HG02763 (cell line): ENCODE data around the gene PRAMEF33.
"Not testable (repeated sequence)": the region's sequence is repeated elsewhere in the genome, so short reads cannot be mapped to it uniquely, and the experiment has no call there.

ENCODE experiments used
- ATAC-seq: cut with Tn5 transposase; IDR thresholded peaks from one replicate; pipeline ENCODE4 v1.9.1; 2021; ENCODE audit warnings: mild to moderate bottlenecking, moderate library complexity; ENCODE audit not compliant: unreplicated experiment

Gene PRAMEF33

DNA sequence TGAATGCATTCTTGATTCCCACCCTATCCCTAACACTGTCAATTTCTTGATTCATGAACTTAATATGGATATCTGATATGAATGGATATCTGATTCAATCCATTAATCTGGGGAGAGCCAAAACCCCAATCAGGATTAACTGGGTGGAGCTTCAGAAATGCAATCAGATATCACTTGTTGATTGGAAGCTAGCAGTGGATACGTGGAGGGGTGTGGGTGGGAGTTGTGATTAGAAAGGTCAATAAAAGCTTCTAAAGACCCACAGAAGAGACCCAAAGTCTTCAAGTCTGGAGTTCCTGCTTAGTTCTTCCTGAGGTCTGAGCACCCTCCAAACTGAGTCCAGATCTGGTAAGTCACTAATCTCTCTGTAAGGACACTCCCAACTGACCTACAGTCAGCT lies at the start of gene PRAMEF33:
TSS of gene PRAMEF33 (plus strand) at position 301 of the 400 bp plus-strand sequence. CDS start 2,416 bp downstream, outside the sequence.
- ATAC-seq, result not testable (repeated sequence)

DNA sequence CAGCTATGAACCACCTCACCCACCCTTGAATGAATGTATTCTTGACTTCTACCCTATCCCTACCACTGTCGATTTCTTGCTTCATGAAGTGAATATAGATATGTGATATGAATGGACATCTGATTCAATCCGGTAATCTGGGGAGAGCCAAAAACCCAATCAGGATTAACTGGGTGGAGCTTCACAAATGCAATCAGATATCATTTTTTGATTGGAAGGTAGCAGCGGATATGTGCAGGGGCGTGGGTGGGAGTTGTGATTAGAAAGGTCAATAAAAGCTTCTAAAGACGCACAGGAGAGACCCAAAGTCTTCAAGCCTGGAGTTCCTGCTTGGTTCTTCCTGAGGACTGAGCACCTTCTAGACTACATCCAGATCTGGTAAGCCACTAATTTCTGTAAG lies 49.4 kb upstream of the PRAMEF33 start, which contains the start of gene PRAMEF5:
TSS of gene PRAMEF5 (plus strand) at position 301 of the 400 bp plus-strand sequence. CDS start 5,071 bp downstream, outside the sequence.
- not testable (repeated sequence) for ATAC-seq

- ATAC-seq, result not testable (repeated sequence)
Observed at GRCh38 chr1:13265124-13265523, 38.2 kb upstream of the PRAMEF33 start.

- not testable (repeated sequence) for ATAC-seq
Observed at GRCh38 chr1:13277016-13277415, 26.3 kb upstream of the PRAMEF33 start.

GRCh38 chr1:13279617-13280016 lies 23.7 kb upstream of the PRAMEF33 start:
- ATAC-seq, result not testable (repeated sequence)

DNA sequence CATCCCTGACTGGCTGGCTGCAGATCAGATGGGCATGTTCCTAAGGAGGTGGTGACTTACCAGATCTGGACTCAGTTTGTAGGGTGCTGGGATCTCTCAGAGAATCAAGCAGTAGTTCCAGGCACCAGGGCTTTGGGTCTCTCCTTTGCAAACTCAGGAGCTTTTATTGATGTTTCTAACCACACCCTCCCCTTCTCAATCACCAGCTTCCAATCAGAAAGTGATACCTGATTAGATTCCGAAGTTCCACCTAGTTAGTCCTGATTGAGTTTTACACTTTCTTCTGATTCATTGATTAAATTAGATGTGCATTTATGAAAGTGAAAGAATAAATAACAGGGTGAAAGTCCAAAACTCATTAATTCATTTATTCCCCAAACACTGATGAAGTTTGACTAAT lies 18.3 kb upstream of the PRAMEF33 start, which contains the start of gene PRAMEF8:
TSS of gene PRAMEF8 (minus strand) at position 101 of the 400 bp plus-strand sequence. CDS start 1,046 bp downstream, outside the sequence.
- not testable (repeated sequence) for ATAC-seq

DNA sequence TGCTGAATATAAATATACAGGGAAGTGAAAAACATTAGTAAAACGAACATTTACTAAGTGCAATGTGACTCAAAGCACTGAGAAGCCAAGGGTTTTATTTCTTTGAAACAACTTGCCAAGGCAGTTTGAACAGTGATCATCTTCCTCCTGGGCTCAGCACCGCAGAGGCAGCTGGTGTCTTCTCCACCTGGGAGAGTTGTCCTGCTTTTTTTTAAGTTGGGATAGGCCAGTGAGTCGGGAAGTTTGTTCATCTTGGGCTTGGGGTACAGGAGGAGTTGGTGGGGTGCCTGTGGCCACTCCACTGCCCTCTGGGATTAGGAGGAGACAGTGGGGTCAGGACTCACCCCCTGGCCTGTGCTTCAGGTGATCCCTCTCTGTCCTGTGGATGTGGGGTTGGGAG lies 14.3 kb upstream of the PRAMEF33 start:
- not testable (repeated sequence) for ATAC-seq

DNA sequence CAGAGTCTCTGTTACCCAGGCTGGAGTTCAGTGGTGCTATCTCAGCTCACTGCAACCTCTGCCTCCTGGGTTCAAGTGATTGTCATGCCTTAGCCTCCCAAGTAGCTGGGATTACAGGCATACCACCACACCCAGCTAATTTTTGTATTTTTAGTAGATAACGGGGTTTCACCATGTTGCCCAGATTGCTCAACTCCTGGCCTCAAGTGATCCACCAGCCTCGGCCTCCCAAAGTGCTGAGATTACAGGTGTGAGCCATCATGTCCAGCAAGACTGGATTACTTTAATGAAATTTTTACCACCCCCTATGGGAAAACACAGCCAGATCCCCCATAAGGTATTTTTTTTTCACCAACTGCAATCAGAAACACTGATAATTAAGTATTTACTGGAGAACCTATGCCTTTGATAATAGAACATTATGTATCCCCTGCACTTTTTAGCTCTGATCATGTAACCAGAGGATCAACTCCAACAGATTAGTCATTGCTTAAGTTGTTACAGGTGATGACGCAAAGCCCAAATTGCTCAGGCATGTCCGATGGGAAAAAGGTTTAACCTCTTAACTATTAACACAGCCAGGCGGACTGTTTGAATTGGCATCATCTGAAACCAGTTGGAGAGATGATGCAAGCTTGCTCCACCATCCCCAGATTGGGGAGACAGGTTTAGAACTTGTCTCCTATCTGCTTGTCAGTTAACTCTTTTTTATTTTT lies 6.0 kb upstream of the PRAMEF33 start:
- ATAC-seq, result not testable (repeated sequence)

- not testable (repeated sequence) for ATAC-seq
Observed at GRCh38 chr1:13298699-13299098, 4.6 kb upstream of the PRAMEF33 start.

DNA sequence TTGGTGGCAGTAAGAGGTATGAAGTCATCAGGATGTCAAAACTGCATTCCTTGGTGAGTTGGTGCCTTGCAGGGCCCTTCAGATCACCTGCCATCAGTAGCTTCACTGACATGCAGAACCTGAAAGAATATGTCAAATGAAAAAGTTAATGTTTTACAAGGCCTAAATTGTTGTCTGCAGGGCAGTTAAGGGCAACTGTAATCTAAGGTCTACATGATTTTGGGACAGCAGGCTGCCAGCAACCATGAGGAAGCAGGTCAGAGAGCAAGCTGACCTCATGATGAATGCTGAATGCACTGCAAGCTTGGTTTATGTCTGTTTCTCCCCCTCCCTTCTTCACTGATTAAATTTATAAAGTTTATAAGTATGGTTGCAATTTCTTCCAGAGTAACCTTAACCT lies 1.1 kb upstream of the PRAMEF33 start:
- not testable (repeated sequence) for ATAC-seq

DNA sequence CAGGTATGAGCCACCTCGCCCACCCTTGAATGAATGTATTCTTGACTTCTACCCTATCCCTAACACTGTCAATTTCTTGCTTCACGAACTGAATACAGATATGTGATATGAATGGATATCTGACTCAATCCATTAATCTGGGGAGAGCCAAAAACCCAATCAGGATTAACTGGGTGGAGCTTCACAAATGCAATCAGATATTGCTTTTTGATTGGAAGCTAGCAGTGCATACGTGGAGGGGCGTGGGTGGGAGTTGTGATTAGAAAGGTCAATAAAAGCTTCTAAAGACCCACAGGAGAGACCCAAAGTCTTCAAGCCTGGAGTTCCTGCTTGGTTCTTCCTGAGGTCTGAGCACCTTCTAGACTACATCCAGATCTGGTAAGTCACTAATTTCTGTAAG lies 11.9 kb downstream of the PRAMEF33 start, which contains the start of gene PRAMEF15:
TSS of gene PRAMEF15 (plus strand) at position 301 of the 400 bp plus-strand sequence. CDS start 2,827 bp downstream, outside the sequence.
- not testable (repeated sequence) for ATAC-seq

DNA sequence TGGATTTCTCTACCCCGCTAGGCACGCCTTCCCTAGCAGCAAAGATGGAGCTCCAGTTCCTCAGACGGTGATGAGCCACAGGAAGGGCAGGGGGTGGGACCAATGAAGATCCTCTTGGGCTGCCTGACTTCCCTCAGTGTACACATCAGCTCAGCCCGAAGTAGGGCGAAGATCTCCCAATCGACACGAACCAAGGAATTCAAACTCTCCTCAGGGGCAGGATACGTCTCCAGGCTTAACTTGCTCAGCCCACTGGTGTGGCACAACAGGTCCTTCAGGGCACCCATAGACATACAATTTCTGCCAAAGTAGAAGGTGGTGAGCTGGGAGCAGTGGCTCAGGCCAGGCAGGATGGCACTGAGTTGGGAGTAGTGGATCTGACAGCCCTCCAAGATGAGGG lies 39.2 kb downstream of the PRAMEF33 start:
- ATAC-seq, result not testable (repeated sequence)

GRCh38 chr1:13347034-13347433 lies 43.7 kb downstream of the PRAMEF33 start, which contains the start of gene PRAMEF14:
Gene PRAMEF14 (minus strand): TSS chr1:13347134. CDS start chr1:13345314, 1,820 bp downstream.
- not testable (repeated sequence) for ATAC-seq

- not testable (repeated sequence) for ATAC-seq
Observed at GRCh38 chr1:13353476-13353875, 50.1 kb downstream of the PRAMEF33 start.

GRCh38 chr1:13354475-13354874 lies 51.1 kb downstream of the PRAMEF33 start:
- ATAC-seq, result not testable (repeated sequence)

DNA sequence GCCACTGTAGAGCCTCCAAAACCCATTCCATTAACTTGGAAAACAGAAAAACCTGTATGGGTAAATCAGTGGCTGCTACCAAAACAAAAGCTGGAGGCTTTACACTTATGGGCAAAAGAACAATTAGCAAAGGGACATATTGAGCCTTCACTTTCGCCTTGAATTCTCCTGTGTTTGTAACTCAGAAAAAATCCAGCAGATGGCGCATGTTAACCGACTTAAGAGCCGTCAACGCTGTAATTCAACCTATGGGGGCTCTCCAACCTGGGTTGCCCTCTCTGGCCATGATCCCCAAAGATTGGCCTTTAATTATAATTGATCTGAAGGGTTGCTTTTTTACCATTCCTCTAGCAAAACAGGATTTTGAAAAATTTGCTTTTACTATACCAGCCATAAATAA lies 53.4 kb downstream of the PRAMEF33 start:
- ATAC-seq, result not testable (repeated sequence)
